HG03565 (cell line): ENCODE results near the gene MBNL3.
A peak's percentile ranks its signal among the peaks of the same experiment; 100 is the strongest.
"Not testable (repeated sequence)": the region's sequence is repeated elsewhere in the genome, so short reads cannot be mapped to it uniquely, and the experiment has no call there.

ENCODE experiments used
- ATAC-seq: cut with Tn5 transposase; IDR thresholded peaks from one replicate; pipeline ENCODE4 v1.9.1; 2021; ENCODE audit warnings: mild to moderate bottlenecking, moderate library complexity; ENCODE audit not compliant: unreplicated experiment

The MBNL3 gene

DNA sequence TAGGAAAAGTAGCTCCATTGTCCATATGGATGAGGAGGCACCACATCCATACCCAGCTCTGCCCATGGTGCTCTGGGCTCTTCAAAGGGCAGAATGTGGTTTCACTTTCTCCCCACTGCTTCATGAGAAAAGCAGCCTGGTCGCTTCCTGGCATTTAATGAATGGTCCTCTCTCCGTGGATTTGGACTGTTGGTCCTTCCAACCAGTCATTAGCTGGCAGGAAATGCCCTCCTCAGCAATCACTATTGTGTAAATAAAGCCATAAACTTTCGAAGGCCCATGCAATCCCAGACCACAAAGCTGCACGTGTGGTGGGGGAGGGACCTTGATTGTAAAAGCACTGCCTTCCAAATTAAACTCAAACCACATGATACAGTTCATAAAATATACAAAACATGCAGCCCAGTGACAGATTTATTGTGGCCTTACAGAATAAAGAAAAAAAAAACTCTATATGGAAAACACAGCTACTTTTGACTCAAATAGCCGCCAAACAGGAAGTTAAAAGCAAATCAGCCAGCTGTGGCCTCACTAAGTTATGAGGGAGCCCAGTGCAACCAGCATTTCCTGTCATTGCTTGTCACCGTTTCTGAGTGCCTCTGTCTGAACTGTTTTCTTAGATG is 8.1 kb downstream of the MBNL3 start:
- peak; percentile 84 for ATAC-seq

DNA sequence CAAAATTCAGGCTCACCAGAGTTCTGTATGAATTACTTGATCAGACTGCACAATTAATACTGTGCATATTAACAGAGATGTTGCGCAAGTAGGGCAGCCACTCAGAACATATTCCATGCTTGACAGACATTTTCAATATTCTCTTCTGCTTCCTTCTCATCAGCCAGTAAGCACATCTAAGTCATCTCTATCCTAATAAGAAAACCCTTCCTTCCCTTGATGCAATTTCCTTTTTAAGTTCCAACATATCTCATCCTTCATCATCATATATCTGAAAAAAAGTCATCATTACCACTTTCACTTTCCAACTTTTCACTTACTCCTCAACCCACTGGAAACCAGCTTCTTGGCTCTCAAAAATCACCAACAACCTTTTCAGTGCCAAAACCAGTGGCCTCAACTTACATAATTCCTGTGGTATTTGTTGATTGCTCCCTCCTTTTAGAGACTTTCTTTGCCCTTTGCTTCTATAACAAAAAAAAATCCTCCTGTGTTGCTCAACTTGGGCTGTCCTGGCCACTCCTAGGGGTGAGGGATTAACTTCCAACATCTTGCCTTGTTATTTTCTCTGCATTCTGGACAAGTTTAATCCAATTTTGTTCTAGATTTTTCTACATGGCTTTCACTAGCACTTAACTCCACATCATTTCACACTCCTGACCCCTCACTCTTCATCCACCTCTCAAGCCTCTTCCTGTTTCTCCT is 14.1 kb downstream of the MBNL3 start:
- no peak for ATAC-seq

DNA sequence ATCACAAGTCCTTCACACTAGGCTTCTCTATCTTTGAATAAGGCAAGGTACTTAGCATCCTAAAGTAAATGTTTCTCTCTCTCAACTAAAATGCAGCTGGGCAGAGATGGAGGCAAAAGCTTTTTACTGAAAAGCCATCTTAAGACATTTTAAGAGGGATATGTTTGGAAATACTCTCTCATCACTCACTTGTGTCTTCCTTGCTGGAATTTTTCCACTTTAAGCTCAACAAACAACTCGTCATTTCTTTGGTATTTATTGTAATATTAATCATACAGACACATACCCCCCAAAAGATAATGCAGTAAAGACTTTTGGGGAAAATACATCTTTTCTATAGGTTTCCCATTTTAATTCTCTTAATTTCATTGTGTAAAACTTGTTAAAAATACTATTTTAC is 16.4 kb downstream of the MBNL3 start:
- no peak for ATAC-seq

DNA sequence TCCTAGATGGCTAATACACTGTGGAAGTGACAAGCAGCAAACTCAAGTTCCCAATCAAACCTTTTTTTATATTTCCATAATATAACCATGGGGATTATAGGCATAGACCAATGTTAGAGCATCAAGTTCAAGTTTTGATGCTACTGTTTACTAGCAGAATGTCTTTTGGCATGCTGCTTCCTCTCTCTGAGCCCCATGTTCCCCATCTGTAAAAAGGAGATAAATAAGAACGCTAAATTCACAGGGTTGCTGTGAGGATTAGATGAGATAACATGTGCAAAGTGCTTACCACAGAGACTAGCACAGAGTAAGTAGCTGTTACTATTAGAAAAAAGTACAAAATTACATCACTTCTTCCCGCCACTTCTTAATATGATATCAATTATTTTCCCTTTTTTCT is 18.0 kb downstream of the MBNL3 start:
- no peak for ATAC-seq

DNA sequence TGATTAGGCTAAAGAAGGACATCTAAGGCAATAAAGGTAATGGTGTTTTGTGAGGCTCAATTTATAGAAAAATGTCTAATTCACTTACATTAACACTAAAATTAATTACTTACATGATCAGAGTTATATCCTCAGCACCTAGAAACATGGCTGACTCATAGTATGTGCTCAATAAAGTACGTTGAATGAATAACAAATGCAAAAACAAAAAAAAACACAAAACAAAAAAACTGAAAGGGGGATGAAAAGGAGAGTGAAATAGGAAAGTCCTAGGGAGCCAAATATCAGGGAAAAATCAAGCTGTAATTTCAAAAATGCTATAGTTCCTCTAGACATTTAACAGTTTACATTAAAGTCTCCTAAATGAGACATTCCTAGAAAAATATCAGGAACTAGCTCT is 18.7 kb downstream of the MBNL3 start:
- ATAC-seq, result no peak

DNA sequence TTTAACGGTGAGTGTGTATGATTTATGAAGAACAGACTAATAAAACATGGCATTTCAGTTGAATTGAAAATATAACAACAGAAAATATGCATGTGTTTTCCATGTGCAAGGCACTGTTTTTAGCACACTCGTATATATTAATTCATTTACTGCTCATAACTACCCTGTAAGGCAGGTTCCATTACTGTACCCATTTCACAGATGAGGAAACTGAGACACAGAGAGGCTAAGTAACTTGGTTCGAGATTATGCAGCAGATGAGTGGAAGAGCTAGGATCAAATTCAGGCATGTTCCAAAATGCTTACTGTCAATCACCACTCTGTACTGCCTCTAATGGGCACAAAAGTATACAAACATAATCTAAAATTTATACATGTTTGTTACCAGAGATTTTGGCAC is 20.4 kb downstream of the MBNL3 start:
- no peak for ATAC-seq

DNA sequence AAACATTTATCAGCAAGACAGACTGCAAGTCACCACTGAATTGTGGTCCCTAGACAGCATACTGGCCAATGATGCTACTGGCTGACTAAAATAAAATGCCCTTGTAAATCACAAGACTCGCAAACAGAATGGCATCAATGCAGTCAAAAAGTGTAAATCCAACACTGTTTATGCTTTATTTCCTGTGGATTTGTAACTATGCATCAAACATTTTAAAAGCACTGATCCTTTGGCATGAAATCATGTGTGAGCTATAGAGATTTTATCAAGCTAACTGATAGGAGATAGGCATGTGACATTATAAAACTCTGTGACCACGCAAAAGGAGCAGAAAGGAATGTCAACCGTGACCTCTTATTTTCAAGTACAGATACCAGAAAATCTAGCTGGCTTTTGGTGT is 20.8 kb downstream of the MBNL3 start:
- ATAC-seq, result no peak

DNA sequence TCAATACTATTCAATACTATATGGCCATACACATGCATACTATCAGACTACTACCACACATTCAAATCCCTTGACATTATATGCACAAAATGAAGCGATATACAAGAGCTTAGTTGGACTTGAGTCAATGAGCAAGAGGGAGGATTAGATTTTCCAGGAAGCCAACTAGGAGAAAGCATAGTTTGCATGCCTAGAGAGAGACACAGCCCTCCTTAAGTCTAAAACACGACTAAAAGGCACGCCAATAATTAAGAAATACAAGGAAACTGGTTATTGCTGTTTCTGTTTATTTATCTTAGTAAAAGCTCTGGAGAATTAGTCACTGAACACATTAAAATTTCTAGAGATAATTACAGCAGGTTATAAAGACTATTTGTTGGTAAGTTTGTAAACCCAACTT is 21.8 kb downstream of the MBNL3 start:
- no peak for ATAC-seq

DNA sequence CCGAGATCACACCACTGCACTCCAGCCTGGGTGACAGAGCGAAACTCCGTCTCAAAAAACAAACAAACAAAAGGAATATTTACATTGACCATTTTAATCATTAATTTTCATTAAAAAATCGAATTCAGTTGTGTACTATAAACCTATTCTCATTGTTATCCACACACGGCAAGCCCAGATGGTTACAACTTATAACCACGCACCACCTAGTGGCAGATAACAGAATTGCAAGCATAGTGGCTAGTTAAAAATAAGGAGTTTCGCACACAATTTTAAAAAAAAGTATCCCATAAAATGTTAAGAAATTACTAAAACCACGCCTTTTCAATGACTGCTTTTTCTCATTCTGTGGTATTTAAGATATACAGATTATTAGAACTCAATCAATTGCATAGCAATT is 25.4 kb downstream of the MBNL3 start:
- ATAC-seq, result no peak

DNA sequence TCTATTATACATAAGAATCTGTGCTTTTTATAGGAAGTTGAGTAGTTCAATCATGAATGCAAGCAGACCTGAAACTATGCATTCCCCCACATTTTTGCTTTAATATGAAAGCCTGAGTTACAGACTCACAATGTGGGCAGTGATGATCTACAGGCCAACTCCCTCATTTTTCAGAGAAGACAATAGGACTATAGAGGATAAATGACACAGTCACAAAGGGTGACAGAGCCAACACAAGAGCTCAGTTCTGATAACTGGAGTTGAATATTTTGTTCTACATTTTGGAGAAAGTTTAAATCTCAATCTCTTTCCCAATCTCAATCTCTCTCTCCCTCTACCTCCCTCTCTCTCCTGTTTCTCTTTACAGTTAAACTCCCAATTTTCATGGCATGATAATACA is 27.0 kb downstream of the MBNL3 start:
- ATAC-seq, result no peak

DNA sequence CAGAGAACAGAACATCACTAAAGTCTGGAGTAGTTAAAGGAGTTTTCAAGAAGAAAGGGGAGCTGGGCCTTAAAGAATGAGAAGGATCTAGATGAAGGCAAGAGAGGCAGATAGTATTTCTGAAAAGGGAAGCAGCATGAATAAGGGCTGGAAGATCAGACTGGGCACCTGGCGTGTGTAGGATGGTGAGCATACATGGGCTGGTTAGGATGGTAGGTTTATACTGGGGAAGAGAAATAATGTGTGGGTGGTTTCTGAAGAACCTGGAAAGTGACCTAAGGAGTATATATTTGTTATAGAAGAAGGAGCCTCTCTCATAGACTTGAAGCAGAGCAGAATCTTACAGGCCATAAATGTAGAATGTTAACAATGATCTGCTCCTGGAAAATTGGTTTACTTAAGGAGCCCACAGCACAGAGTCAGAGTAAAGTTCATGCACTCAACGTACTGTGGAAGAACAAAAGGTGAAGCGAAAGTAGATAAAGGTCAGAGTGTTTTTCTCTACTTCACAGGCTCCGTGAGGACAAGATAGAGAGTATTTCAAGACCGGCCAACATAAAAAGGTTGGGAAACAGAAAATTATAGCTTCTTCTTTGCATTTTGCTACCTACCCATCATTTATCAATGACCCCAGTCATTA is 35.8 kb downstream of the MBNL3 start:
- ATAC-seq, result no peak

DNA sequence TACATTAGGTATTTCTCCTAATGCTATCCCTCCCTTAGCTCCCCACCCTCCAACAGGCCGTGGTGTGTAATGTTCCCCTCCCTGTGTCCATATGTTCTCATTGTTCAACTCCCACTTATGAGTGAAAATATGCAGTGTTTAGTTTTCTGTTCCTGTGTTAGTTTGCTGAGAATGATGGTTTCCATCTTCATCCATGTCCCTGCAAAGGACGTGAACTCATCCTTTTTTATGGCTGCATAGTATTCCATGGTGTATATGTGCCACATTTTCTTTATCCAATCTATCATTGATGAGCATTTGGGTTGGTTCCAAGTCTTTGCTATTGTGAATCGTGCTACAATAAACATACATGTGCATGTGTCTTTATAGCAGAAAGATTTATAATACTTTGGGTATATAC is 42.9 kb downstream of the MBNL3 start:
- ATAC-seq, result not testable (repeated sequence)

DNA sequence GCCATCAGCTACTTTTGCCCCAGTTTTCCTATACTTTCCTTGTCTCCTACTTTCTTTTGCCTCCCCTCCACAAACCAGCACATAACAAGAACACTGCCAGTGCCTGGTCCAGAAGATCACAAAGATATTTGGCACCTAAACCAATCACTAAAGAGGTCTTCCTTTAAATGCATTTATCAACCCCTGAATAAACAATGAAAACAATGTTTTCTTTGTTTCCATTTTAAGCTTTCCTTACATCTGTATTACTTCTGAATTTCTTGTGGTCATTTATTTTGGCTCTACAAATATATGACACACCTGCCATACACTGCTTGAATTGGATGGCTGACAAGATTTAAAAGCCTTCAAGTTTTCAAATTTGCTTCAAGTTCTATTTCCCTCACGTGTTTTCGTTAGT is 43.9 kb downstream of the MBNL3 start:
- ATAC-seq, result no peak

DNA sequence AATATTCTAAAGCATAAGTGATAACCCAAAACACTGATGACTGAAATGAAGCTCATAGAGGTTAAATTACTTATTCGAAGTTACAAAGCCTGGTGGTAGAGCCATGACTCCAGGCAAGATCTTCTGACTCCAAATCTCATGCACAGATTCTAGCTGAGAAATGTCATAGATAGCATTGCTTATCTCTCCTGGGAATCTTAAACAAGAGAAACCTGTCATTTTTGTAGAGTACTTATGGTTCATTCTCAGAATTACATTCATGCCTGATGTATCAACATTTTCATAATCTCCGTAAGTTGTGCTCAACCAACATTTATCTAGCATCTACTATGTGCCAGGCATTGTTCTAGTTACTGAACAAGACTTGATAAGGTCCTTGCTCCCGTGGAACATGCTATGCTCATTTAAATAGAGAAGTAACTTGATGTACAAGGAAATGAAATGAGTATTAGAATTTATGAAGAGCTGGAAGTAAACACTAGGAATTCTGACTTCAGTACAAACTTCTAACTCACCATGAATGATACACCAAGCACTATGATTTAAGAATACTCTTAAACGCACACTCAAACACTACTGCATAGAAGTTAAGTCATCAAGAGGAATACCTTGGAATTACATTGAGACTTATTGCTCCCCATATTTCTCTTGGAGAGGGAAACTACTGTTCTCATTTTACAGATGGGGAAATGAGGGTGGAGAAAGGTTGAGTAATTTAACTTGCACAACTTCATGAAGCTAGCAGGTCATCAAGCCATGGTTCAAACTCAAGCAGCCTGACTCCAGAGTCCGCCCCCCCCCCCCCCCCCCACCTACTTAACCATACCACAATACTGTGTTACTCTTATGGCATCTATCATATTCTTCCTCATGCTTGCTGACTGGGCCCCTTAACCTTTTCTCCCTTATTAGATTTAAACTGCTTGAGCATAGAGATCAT is 45.4 kb downstream of the MBNL3 start:
- ATAC-seq, result no peak

DNA sequence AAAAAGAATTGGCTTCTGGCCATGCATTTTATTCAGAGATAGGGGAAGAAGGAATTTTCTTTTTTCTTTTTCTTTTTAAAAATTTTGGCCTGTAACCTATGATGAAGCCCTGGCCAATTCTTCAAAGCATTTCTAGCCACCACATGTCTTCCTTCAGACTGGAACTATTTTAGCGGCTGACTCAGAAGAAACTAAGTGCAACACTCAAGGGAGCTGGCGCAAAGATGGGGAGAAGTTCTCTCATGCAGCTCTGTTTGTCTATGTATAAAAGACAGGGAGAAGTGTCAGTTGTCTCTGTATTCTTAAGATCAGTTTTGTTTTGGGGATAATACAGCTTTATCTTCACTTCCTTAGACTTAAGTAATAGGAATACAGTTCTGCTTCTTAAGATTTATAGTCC is 46.1 kb downstream of the MBNL3 start:
- ATAC-seq, result no peak

DNA sequence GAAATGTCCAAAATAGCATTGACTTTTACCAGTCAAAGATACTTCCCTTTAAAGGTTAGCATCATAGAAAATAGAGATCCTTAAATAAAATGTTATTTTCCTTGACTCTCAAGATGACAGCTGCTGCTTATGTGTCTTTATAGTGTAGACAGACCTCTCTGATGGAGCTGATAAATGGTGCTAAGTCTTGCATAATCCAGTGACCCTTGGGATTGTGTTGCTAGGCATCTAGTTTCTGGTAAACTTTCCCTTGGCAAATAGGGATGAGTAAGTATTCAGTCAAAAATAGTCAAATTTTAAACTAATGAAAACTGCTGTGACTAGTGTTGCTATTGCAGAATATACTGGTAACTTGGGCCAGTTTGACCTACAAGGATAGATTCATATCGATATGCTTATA is 53.6 kb downstream of the MBNL3 start:
- no peak for ATAC-seq

DNA sequence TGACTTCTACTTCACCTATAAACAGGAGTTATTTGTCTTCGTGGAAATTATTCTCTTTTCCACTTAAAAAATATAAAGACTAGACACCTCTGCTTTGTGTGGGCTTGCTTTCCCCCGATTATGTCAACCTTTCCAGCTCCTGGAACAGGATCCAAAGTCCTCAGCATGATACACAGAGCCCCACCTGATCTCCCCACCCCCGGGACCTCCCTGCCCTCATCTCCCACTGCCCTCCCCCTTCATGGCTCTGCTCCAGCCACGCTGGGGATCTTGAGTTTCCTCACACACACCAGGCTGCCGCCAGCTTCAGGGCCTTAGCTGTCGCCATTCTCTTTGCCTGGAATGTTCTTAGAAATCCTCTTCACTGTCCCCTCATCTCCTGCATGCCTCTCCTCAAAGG is 55.3 kb downstream of the MBNL3 start:
- ATAC-seq, result no peak

DNA sequence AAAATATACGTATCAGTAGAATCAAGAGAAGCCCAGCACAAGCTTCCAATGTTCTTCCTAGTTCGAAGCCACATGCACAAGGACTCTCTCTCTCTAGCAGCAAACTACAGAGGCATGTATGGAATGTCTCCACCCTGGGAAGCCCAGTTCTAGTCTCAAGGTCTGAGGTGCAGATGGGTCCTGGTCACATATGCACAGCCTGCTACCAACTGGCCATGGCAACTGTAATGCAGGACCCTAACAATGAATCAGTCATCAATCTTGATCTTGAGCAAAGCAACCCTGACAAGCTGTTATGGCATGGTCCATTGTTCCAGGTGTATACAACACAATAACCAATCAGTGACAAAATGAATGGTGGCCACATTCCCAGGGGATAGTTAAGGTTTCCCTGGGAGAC is 55.8 kb downstream of the MBNL3 start:
- ATAC-seq, result no peak

DNA sequence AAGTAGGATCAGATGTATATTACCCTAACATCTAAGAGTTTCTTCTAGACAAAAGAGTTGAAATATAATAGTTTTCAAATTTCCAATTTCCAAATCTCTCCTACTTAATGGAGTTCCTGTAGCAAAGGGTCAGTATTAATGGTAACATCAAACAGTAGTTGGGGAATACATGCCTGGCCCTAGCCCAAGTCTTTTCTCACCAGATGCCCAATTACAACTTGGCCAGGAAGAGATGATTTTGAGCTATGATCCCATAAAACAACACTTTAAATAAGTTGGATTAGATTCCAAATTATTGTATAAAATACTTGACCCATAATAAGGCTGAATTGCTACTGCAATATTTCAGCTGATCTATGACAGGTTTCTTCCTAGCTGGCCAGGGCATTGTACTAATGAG is 59.9 kb downstream of the MBNL3 start:
- ATAC-seq, result no peak

DNA sequence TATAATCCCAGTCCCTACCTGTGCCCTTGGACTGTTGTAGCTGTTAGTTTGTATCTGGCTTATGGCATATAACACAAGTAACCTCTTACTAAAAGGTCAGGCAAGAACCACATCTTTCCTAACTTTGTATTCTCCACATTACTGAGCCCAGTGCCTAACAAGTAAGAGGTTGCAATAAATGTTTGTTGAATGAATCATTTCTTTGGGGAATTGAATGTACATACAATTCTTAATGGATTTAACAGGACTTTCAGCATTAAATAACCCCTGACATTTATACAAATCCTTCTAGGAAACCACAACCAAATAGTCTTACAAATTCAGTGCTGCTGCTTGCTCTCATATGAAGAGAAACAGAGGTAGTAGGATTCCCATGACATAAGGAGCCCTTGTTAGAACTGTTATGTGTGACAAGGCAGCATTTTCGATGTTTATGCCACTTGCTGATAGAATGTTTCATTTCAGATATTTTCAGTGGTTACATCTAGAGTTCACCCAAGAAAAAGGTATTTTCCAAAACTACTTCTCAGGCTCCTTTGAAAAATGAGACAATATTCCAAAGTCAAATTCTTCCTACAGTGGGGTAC is 62.0 kb downstream of the MBNL3 start:
- ATAC-seq, result no peak

DNA sequence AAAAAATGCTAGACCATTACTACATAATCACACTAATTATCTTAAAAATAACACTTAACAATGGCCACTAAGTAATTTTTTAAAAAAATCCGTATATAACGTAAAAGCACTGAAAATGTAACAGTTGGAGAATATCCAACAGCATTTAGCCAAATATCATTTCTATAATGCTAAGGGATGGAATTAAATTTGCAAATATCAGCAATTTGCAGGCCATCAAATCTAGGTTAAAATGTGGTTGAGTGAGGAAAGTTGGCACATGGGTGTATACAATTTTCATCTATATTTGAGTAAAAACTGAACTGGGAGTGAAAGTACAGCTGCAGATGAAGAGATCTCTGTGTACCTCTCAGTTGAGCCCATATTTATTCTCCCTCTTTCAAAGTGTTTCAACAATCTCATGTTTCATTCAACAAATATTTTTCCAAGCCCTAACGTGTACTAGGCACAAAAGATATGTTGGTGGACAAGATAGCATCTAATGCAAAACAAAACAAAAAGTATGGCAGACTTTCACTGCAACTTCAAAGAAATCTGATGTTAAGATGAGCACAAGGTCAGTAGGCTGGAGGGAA is 63.0 kb downstream of the MBNL3 start:
- ATAC-seq, result no peak
